Common myeloid progenitor, CD34-positive (primary cell): Measurements from ENCODE around the gene CD300LF.

Experiments
- CTCF ChIA-PET: fragments of 350-600 bp; sonication (Branson Sonifier 250); formaldehyde crosslinking; loops from one replicate; lab custom pipeline; 2021; ENCODE audit warnings: antibody characterized with exemption; lab: Charles Lee
- POLR2A ChIA-PET: fragments of 350-600 bp; sonication (Branson Sonifier 250); formaldehyde crosslinking; loops from one replicate; lab custom pipeline; 2021; ENCODE audit warnings: antibody characterized with exemption; lab: Charles Lee
- DNase-seq, 3 donors: peaks; one replicate each; pipeline versions ENCODE4 v3.0.0 to v3.0.0-alpha.2; 2013
- H3K27ac ChIP-seq, 2 experiments: 1 replicate in 1 of 2; 2 replicates in 1 of 2; pipeline ENCODE4 v1.7.0; 2013; ENCODE audit warnings: inconsistent platforms in 2 of 2, low read length in 2 of 2, mild to moderate bottlenecking in 2 of 2, low read depth in 1 of 2, moderate library complexity in 1 of 2; ENCODE audit not compliant: severe bottlenecking in 2 of 2, insufficient read depth in 1 of 2, poor library complexity in 1 of 2
- H3K27me3 ChIP-seq, 5 experiments: replicated peaks in 2 of 5; 1 replicate in 3 of 5; 2 replicates in 2 of 5; pipeline versions ENCODE4 v1.6.1 to v1.7.0; 2013; ENCODE audit warnings: low read length in 4 of 5, mild to moderate bottlenecking in 2 of 5, moderate library complexity in 2 of 5, inconsistent platforms in 1 of 5; ENCODE audit not compliant: insufficient read depth in 5 of 5, control insufficient read depth in 4 of 5
- H3K36me3 ChIP-seq, 4 experiments: 1 replicate in 2 of 4; 2 replicates in 2 of 4; pipeline versions ENCODE4 v1.6.1 to v1.7.0; 2013; ENCODE audit warnings: low read length in 3 of 4, control low read depth in 1 of 4, mild to moderate bottlenecking in 1 of 4; ENCODE audit not compliant: control insufficient read depth in 4 of 4, insufficient read depth in 4 of 4
- H3K4me1 ChIP-seq, 4 experiments: 1 replicate in 3 of 4; 2 replicates in 1 of 4; pipeline versions ENCODE4 v1.6.1 to v1.7.1; 2013; ENCODE audit warnings: low read length in 3 of 4, mild to moderate bottlenecking in 3 of 4, control low read depth in 1 of 4, inconsistent platforms in 1 of 4, moderate library complexity in 1 of 4; ENCODE audit not compliant: control insufficient read depth in 4 of 4, insufficient read depth in 4 of 4; ENCODE audit errors: control extremely low read depth in 1 of 4
- H3K4me3 ChIP-seq, 7 experiments: 1 replicate in 4 of 7; 2 replicates in 3 of 7; pipeline versions ENCODE4 v1.5.1 to v1.7.0; 2013; ENCODE audit warnings: mild to moderate bottlenecking in 7 of 7, low read length in 6 of 7, moderate library complexity in 6 of 7, inconsistent platforms in 2 of 7, low read depth in 2 of 7, control low read depth in 1 of 7; ENCODE audit not compliant: insufficient read depth in 4 of 7, control insufficient read depth in 1 of 7; ENCODE audit errors: extremely low read depth in 1 of 7
- H3K9me3 ChIP-seq, 5 experiments: 1 replicate in 4 of 5; 2 replicates in 1 of 5; pipeline versions ENCODE4 v1.6.1 to v1.7.1; 2013; ENCODE audit warnings: low read length in 4 of 5, mild to moderate bottlenecking in 2 of 5, inconsistent platforms in 1 of 5, low read depth in 1 of 5, moderate library complexity in 1 of 5; ENCODE audit not compliant: control insufficient read depth in 4 of 5, insufficient read depth in 2 of 5; ENCODE audit errors: control extremely low read depth in 1 of 5
- WGBS: methylation state at CpG from one replicate; pipeline ENCODE4 v1.1.5; 2013; ENCODE audit not compliant: insufficient coverage; 5-methylcytosine and 5-hydroxymethylcytosine counted together

CD300LF gene

DNA sequence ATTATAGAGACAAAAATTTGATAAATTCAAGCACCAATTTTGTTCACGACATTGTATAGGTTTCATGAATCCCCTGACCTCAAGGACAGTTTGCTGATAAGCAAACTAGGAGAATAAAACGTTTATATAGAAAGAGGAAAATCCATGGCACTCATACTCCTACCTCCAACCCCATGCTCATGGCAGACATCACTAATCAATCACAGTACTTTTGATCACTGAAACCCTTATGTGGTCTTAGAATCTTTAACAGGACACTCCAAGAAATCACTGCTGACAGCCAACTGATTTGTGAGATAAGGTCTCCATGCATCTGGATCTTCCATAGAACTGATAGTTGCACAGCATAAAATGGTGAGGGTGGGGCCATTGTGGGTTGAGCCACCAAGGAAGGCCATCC, 31.0 kb upstream of the CD300LF start:
- Histone ChIP-seq H3K4me3 (no peak overlapping the region), H3K9me3 (no peaks in the 10 kb centered on the region), H3K27ac (no peak overlapping the region), H3K27me3 (no peaks in the 10 kb centered on the region), H3K4me1 (peaks cover 20 to 91% (median 90%) of the 10 kb centered on the region in 4 experiments), H3K36me3 (peaks cover 0 to 31% (median 16%) of the 10 kb centered on the region in 4 experiments)
- CTCF ChIA-PET: interaction anchor here (0.8 to 4.7 kb wide), 7 partner anchors 8 to 118 kb away, joined by 3 to 154 read pairs (median 5); partner anchors contain the start of gene NAT9
- POLR2A ChIA-PET: interaction anchor here (0.6 kb wide), 1 partner anchor 11 kb away, joined by 3 read pairs; no protein-coding TSS in a partner anchor
- no peak for DNase-seq
- WGBS: no CpG with 5 or more reads among the region's 2 CpGs

DNA sequence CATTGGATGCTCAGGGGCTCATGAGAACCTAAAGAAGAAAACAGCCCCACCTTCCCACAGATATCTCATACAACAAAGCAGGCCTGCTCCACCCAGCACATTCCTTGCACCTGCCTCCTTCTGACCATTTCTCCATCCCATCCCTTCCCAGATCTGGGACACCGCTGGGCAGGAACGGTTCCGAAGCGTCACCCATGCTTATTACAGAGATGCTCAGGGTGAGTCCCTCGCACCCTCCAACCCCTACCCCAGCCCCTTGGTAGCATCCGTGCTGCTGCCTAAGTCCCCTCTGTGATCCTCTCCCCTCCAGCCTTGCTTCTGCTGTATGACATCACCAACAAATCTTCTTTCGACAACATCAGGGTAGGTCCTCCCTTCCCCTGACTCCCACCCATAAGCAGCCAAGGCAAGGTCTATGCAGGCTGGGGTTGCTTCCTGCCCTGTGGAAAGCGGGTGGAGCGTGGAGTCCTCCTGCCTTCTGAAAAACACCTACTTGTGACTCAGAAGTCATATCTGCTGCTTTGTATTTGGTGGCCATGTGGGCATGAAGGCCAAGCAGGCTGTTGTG, 30.3 kb upstream of the CD300LF start:
- ChIA-PET POLR2A (interaction anchor here (1.2 to 1.6 kb wide), 2 partner anchors 17 to 28 kb away, joined by 6 to 7 read pairs; no protein-coding TSS in a partner anchor), CTCF (interaction anchor here (0.5 to 2.9 kb wide), 17 partner anchors 10 to 297 kb away, joined by 3 to 21 read pairs (median 4); no protein-coding TSS in a partner anchor)
- Histone ChIP-seq H3K36me3 (peaks cover 0 to 31% (median 16%) of the 10 kb centered on the region in 4 experiments), H3K27ac (no peak overlapping the region), H3K4me3 (peak overlapping the region in 3 of 7 experiments; percentile 23 to 48 (median 30)), H3K9me3 (no peaks in the 10 kb centered on the region), H3K27me3 (no peaks in the 10 kb centered on the region), H3K4me1 (peaks cover 21 to 98% (median 97%) of the 10 kb centered on the region in 4 experiments)
- WGBS: 88% methylated on average over 8 of the region's 9 CpGs
- no peak for DNase-seq

DNA sequence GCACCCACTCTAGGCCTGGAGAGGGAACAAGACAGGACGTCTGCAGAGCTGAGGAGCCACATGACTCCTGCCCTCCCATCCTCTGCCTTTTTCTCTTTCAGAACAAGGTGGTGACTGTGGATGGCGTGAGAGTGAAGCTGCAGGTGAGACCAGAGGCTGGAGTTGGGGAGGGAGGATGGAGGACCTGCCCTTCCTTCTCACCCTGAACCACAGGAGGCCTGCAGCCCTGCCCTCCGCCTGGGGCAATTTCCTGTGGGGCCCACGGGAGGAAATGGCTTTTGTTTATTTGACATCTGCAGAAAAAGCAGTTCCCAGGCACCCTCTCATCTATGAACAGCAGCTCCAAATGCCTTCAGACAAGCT, 29.4 kb upstream of the CD300LF start:
- Histone ChIP-seq H3K27ac (peak overlapping the region in 1 of 2 experiments; percentile 74), H3K4me3 (peak overlapping the region in 2 of 7 experiments; percentile 26 to 40), H3K4me1 (peaks cover 18 to 98% (median 91%) of the 10 kb centered on the region in 4 experiments), H3K9me3 (no peaks in the 10 kb centered on the region), H3K36me3 (peaks cover 0 to 31% (median 15%) of the 10 kb centered on the region in 4 experiments), H3K27me3 (no peaks in the 10 kb centered on the region)
- POLR2A ChIA-PET: interaction anchor here (1.1 to 1.6 kb wide), 4 partner anchors 8 to 37 kb away, joined by 3 to 7 read pairs (median 6); no protein-coding TSS in a partner anchor
- CTCF ChIA-PET: interaction anchor here (0.6 to 2.9 kb wide), 18 partner anchors 11 to 176 kb away, joined by 3 to 21 read pairs (median 4); no protein-coding TSS in a partner anchor
- peak; percentile 64 to 89 (median 82) for DNase-seq
- 0% methylated on average over 1 of the region's 4 CpGs for WGBS

DNA sequence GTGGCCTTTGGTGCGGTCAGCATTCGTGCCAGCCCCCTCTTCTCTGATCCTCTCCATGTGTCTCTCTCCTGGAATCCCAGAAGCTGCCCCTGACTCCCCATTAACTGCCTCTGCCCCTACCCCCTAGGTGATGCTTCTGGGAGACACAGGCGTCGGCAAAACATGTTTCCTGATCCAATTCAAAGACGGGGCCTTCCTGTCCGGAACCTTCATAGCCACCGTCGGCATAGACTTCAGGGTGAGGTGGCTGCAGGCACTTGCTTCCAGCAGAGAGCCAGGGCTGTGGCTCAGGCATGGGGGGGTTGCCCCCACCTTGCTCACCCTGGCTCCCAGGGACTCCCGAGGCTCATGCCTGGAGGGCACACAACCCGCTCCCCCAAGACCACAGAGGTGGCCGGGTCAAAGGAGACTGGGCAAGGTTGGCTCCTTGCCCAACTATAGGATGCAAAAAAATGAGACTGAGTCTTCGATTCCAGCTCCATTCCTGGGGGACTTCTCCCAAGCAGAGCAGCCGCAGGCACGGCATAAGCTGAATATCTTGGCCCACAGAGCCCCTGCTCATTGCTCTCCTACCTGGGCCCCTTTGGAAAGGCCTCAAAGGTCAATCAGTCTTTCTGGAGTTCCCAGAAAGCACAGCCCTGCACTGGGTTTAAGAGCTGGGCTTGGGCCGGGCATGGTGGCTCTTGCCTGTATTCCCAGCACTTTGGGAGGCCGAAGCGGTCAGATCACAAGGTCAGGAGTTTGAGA, 28.1 kb upstream of the CD300LF start:
- POLR2A ChIA-PET: interaction anchor here (1.1 to 1.6 kb wide), 2 partner anchors 10 to 38 kb away, joined by 3 to 6 read pairs; no protein-coding TSS in a partner anchor
- CTCF ChIA-PET: interaction anchor here (0.8 to 2.9 kb wide), 11 partner anchors 13 to 83 kb away, joined by 3 to 21 read pairs (median 5); no protein-coding TSS in a partner anchor
- no peaks in the 10 kb centered on the region for H3K27me3 ChIP-seq
- no peaks in the 10 kb centered on the region for H3K9me3 ChIP-seq
- 76% methylated on average over 14 of the region's 17 CpGs for WGBS
- peaks cover 0 to 30% (median 14%) of the 10 kb centered on the region in 4 experiments for H3K36me3 ChIP-seq
- peak overlapping the region; percentile 25 to 68 for H3K27ac ChIP-seq
- H3K4me3 ChIP-seq: peak overlapping the region in 3 of 7 experiments; percentile 1 to 25 (median 12)
- H3K4me1 ChIP-seq: peaks cover 17 to 93% (median 88%) of the 10 kb centered on the region in 4 experiments
- no peak for DNase-seq

DNA sequence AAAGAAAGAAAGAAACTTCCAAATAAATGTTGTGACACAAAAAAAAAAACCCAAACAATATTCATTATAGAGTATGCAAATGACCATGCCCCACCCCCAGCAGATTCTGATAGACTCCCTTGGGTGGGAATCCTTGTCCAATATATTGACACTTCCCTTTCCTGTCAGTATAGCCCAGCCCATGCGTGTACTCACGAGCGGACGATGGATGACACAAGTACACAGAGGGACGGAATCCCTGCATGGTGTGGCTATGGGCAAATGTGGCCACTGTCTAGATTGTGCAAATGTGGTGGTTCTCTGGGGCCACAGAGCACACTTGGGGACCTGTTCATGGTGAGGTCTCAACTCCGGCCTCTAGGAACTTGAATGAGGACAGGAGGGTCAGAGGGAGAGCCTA, 27.4 kb upstream of the CD300LF start:
- peak overlapping the region in 2 of 7 experiments; percentile 12 to 25 for H3K4me3 ChIP-seq
- H3K4me1 ChIP-seq: peaks cover 17 to 93% (median 86%) of the 10 kb centered on the region in 4 experiments
- no peak for DNase-seq
- H3K27me3 ChIP-seq: no peaks in the 10 kb centered on the region
- ChIA-PET CTCF (interaction anchor here (1.6 to 5.1 kb wide), 3 partner anchors 18 to 77 kb away, joined by 3 to 60 read pairs (median 58); no protein-coding TSS in a partner anchor), POLR2A (no interaction called here)
- H3K27ac ChIP-seq: peak overlapping the region; percentile 25 to 68
- 100% methylated on average over 1 of the region's 6 CpGs for WGBS
- H3K36me3 ChIP-seq: peaks cover 0 to 23% (median 11%) of the 10 kb centered on the region in 4 experiments
- H3K9me3 ChIP-seq: no peaks in the 10 kb centered on the region

DNA sequence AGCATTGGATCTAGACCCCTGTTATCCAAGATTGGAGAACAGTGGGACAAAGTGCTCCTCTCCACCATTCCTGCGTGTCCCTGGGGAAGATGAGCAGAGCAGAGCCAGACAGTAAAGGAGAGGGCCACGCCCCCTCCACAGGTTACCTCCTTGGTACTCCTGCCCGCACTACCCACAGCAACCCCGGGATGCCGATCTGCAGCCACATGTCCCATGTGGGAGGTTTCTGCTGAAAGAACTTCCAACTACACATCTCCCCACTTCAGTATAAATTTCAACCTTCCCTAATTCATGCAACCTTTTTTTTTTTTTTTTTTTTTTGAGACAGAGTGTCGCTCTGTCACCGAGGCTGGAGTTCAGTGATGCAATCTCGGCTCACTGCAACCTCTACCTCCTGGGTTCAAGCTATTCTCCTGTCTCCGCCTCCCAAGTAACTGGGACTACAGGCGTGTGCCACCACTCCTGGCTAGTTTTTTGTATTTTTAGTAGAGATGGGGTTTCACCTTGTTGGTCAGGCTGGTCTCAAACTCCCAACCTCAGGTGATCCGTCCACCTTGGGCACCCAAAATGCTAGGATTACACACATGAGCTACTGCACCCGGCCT, 26.6 kb upstream of the CD300LF start:
- Histone ChIP-seq H3K4me1 (peaks cover 17 to 86% (median 78%) of the 10 kb centered on the region in 4 experiments), H3K27ac (peak overlapping the region; percentile 81 to 89), H3K36me3 (peaks cover 0 to 23% (median 11%) of the 10 kb centered on the region in 4 experiments), H3K9me3 (no peaks in the 10 kb centered on the region), H3K27me3 (no peaks in the 10 kb centered on the region), H3K4me3 (peak overlapping the region in 6 of 7 experiments; percentile 67 to 88 (median 74))
- no peak for DNase-seq
- ChIA-PET CTCF (interaction anchor here (1.4 to 5.1 kb wide), 10 partner anchors 10 to 135 kb away, joined by 4 to 151 read pairs (median 38); partner anchors contain the start of gene CD300LF), POLR2A (interaction anchor here (0.7 to 3.3 kb wide), 2 partner anchors 10 to 20 kb away, joined by 3 to 36 read pairs; partner anchors contain the start of gene NHERF1)
- 73% methylated on average over 2 of the region's 12 CpGs for WGBS
